NT2/D1 (cell line): ENCODE results near the gene TM2D1.

Experiments
- DNase-seq: peaks from one replicate; pipeline ENCODE4 v3.0.0-alpha.2; 2011; ENCODE audit warnings: low read depth, low spot score
- H3K27me3 ChIP-seq: 2 replicates; pipeline ENCODE4 v1.6.0; 2011; ENCODE audit warnings: mild to moderate bottlenecking; ENCODE audit not compliant: insufficient read length, insufficient read depth
- H3K36me3 ChIP-seq: 2 replicates; pipeline ENCODE4 v1.6.1; 2011; ENCODE audit warnings: mild to moderate bottlenecking, low read length, mixed read lengths; ENCODE audit not compliant: insufficient read depth, insufficient read length
- H3K4me1 ChIP-seq: 2 replicates; pipeline ENCODE4 v1.5.1; 2011; ENCODE audit not compliant: insufficient read depth, insufficient read length
- H3K4me3 ChIP-seq: 2 replicates; pipeline ENCODE4 v1.5.1; 2011; ENCODE audit warnings: low read depth; ENCODE audit not compliant: insufficient read length
- H3K9ac ChIP-seq: 2 replicates; pipeline ENCODE4 v1.6.0; 2011; ENCODE audit warnings: low read depth; ENCODE audit not compliant: insufficient read length
- H3K9me3 ChIP-seq: 2 replicates; pipeline ENCODE4 v1.5.1; 2011; ENCODE audit warnings: mild to moderate bottlenecking, low read length; ENCODE audit not compliant: insufficient read depth
- SUZ12 ChIP-seq: IDR thresholded peaks from 2 replicates; pipeline ENCODE4 v1.6.1; 2011; ENCODE audit not compliant: insufficient read length, insufficient read depth; ENCODE audit errors: extremely low read depth
- YY1 ChIP-seq: IDR thresholded peaks from 2 replicates; pipeline ENCODE4 v1.6.1; 2011; ENCODE audit not compliant: insufficient read length, insufficient read depth
- ZNF274 ChIP-seq: IDR thresholded peaks from 2 replicates; pipeline ENCODE4 v1.6.1; 2011; ENCODE audit warnings: mild to moderate bottlenecking, low read depth, low read length

TM2D1 gene

DNA sequence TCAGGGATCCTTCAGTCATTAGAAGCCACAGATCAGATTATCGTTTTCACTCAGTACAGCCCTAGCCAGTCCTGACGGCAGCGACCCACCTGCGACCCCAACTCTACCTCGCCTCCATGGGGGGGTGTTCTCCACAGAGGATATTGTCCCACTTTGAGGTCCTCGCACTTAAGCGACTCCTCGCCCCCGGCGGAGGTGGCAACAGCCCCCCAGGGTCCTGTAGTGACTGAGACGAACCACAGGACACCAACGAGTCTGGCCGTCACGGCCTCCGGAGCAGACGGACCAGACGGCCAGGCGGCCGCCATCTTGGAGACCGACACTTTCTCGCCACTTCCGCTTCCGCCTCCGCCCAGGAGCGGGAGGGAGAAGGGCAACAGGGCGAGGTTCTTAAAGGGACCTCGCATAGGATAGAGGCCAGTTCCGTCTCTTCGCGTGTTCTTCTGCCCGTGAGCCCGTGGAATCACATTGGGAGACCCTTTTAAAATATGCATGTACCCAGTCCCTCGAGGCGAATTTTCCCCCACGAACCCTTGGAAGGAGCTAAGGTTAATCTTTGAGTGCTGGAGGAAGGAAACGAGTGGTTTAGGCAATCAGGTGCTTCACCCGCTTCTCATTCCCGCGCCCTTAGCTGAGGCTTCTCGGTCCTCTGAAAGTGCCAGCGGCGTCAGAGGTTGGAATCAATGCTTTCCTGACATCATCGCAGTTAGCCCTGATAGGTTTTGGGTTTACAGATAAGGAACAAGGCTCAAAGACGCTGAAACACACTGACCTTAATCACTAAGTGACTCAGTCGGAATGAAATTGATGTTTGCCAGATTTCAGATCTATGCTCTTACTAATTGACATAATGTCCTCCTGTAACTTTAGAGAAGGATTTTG lies at the start of gene TM2D1:
TM2D1 (minus strand) TSS at position 329 of the 882 bp plus-strand sequence; CDS start at position 308, 21 bp downstream.
- peaks cover 27% of the 10 kb centered on the region for H3K36me3 ChIP-seq
- peak within 1 kb of the TSS; percentile 93 for H3K4me3 ChIP-seq
- peak; percentile 92 for DNase-seq
- no peaks in the 10 kb centered on the region for H3K27me3 ChIP-seq
- no peaks in the 10 kb centered on the region for H3K4me1 ChIP-seq
- no peaks in the 10 kb centered on the region for H3K9me3 ChIP-seq
- peak within 1 kb of the TSS; percentile 97 for H3K9ac ChIP-seq
- TF ChIP-seq SUZ12 (no peak), YY1 (peak; percentile 96)

- no peak for DNase-seq
- no peaks in the 10 kb centered on the region for H3K27me3 ChIP-seq
- peaks cover 7% of the 10 kb centered on the region for H3K36me3 ChIP-seq
- no peaks in the 10 kb centered on the region for H3K9me3 ChIP-seq
- H3K4me3 ChIP-seq, result no peak overlapping the region
- no peaks in the 10 kb centered on the region for H3K4me1 ChIP-seq
- H3K9ac ChIP-seq, result no peak overlapping the region
- TF ChIP-seq SUZ12 (no peak), YY1 (no peak), ZNF274 (no peak)
These were observed 45.2 kb upstream of the TM2D1 start for GRCh38 chr1:61770131-61770530.

DNA sequence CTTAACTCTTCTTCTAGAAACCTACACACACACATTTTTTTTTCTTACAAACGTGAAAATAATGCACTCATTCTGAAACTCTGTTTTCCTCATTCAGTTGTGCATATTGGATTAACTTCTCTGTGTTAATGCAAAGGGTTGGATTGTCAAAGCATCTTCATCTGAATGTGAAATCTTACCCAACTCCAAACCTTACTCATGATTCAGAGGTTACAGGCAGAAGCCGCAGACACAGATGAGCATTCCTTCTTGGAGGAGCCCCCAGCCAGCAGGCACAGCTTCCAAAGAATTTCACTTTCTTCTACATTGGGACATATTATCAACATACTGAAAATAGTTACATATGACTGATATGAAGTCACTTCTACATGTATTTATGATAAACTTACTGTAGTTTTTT lies 33.0 kb upstream of the TM2D1 start:
- Histone ChIP-seq H3K4me1 (no peaks in the 10 kb centered on the region), H3K9ac (no peak overlapping the region), H3K36me3 (peaks cover 2% of the 10 kb centered on the region), H3K4me3 (no peak overlapping the region), H3K27me3 (no peaks in the 10 kb centered on the region), H3K9me3 (no peaks in the 10 kb centered on the region)
- DNase-seq, result no peak
- TF ChIP-seq ZNF274, result no peak
- no peak for TF ChIP-seq SUZ12
- TF ChIP-seq YY1, result no peak

DNA sequence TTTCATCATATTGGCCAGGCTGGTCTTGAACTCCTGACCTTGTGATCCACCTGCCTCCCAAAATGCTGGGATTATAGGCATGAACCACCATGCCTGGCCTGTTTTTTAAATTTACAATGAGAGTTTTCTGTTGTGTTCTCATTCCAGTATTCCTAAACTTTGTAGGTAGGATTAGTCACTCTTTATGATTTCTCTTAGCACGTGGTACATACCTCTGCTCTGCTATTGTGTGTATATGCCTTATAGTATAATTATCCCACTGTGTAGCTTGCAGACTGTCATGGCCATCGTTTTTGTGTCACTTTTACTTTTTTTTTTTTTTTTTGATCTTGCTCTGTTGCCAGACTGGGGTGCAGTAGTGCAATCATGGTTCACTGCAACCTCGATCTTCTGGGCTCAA lies 31.8 kb upstream of the TM2D1 start:
- DNase-seq, result no peak
- H3K27me3 ChIP-seq, result no peaks in the 10 kb centered on the region
- TF ChIP-seq YY1, result no peak
- TF ChIP-seq SUZ12, result no peak
- TF ChIP-seq ZNF274, result no peak

GRCh38 chr1:61754545-61754944 lies 29.6 kb upstream of the TM2D1 start:
- no peaks in the 10 kb centered on the region for H3K4me1 ChIP-seq
- no peaks in the 10 kb centered on the region for H3K36me3 ChIP-seq
- no peak overlapping the region for H3K9ac ChIP-seq
- H3K27me3 ChIP-seq, result no peaks in the 10 kb centered on the region
- no peak overlapping the region for H3K4me3 ChIP-seq
- H3K9me3 ChIP-seq, result no peaks in the 10 kb centered on the region
- DNase-seq, result no peak
- TF ChIP-seq SUZ12 (no peak), YY1 (no peak), ZNF274 (no peak)

More for the DNA sequence above, 31.8 kb upstream of the TM2D1 start:
- Histone ChIP-seq H3K4me1 (no peaks in the 10 kb centered on the region), H3K9ac (no peak overlapping the region), H3K4me3 (no peak overlapping the region), H3K36me3 (no peaks in the 10 kb centered on the region), H3K9me3 (no peaks in the 10 kb centered on the region)

GRCh38 chr1:61753998-61754508 lies 29.1 kb upstream of the TM2D1 start:
- H3K27me3 ChIP-seq, result no peaks in the 10 kb centered on the region
- no peaks in the 10 kb centered on the region for H3K4me1 ChIP-seq
- DNase-seq, result no peak
- H3K9ac ChIP-seq, result no peak overlapping the region
- H3K4me3 ChIP-seq, result no peak overlapping the region
- TF ChIP-seq ZNF274 (no peak), YY1 (no peak), SUZ12 (no peak)
- H3K9me3 ChIP-seq, result no peaks in the 10 kb centered on the region
- H3K36me3 ChIP-seq, result no peaks in the 10 kb centered on the region

GRCh38 chr1:61752921-61753389 lies 28.0 kb upstream of the TM2D1 start:
- TF ChIP-seq SUZ12 (no peak), ZNF274 (no peak), YY1 (no peak)
- no peaks in the 10 kb centered on the region for H3K9me3 ChIP-seq
- no peak overlapping the region for H3K4me3 ChIP-seq
- H3K4me1 ChIP-seq, result no peaks in the 10 kb centered on the region
- no peak for DNase-seq
- no peaks in the 10 kb centered on the region for H3K27me3 ChIP-seq
- no peaks in the 10 kb centered on the region for H3K36me3 ChIP-seq
- H3K9ac ChIP-seq, result no peak overlapping the region
